Upper lobe of left lung (tissue), 4 donors: ENCODE measurements around the gene SH3RF1.

Source experiments
- EP300 ChIP-seq, 4 donors: sonication (generic); formaldehyde crosslinking; IDR thresholded peaks; one replicate each; pipeline ENCODE4 v1.5.1; 2017; ENCODE audit warnings: antibody characterized with exemption in 4 of 4, control low read depth in 2 of 4
- POLR2A ChIP-seq, 4 donors: fragments of 450-650 bp; IDR thresholded peaks; one replicate each; pipeline ENCODE4 v1.5.1; 2016 to 2017; ENCODE audit warnings: antibody characterized with exemption in 4 of 4, mild to moderate bottlenecking in 2 of 4
- POLR2AphosphoS5 ChIP-seq, 2 donors: sonication (generic); formaldehyde crosslinking; IDR thresholded peaks; one replicate each; pipeline ENCODE4 v1.5.1; 2017; ENCODE audit warnings: antibody characterized with exemption in 2 of 2
- TF ChIP-seq, protein P1 (sequence below), 6 experiments: fragments of 450-650 bp in 4 of 6; fragments of 200-600 bp in 2 of 6; sonication (generic) in 2 of 6; IDR thresholded peaks; one replicate each; pipeline ENCODE4 v1.5.1; 2016 to 2019; ENCODE audit warnings: antibody characterized with exemption in 6 of 6

DNA sequence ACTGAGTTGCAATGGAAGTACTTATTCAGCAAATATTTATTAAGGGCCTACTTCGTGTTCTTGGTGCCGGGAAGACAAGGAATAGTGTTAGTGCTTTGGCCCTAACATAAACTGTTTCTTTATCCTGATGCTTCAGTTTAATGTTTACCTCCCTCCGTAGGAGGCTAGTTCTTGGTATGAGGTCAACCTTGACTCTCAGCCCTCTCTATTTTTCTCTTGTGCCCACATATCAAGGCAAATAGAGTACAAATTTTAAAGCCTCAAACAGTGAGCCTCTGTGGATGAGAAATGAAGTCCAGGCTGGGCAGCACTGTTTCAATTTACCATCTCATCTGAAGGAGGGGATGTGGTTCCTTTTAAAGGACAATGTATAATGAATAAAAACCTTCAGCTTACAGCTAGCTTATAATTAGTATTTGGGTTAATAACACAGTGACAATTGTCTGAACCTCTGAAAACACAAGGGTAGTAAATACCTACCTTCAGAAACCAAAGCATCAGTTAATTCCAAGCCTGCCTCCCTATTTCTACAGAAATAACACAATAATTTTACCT is 68.5 kb downstream of the SH3RF1 start:
- TF ChIP-seq, protein P1, sequence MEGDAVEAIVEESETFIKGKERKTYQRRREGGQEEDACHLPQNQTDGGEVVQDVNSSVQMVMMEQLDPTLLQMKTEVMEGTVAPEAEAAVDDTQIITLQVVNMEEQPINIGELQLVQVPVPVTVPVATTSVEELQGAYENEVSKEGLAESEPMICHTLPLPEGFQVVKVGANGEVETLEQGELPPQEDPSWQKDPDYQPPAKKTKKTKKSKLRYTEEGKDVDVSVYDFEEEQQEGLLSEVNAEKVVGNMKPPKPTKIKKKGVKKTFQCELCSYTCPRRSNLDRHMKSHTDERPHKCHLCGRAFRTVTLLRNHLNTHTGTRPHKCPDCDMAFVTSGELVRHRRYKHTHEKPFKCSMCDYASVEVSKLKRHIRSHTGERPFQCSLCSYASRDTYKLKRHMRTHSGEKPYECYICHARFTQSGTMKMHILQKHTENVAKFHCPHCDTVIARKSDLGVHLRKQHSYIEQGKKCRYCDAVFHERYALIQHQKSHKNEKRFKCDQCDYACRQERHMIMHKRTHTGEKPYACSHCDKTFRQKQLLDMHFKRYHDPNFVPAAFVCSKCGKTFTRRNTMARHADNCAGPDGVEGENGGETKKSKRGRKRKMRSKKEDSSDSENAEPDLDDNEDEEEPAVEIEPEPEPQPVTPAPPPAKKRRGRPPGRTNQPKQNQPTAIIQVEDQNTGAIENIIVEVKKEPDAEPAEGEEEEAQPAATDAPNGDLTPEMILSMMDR (IDR thresholded peaks at IDR 0.05), result no peak
- TF ChIP-seq POLR2A (IDR thresholded peaks at IDR 0.05) (no peak), EP300 (IDR thresholded peaks at IDR 0.05) (no peak), POLR2AphosphoS5 (IDR thresholded peaks at IDR 0.05) (no peak)
